Activated naive CD8-positive, alpha-beta T cell treated with anti-CD3 and anti-CD28 coated beads for 36 hours (primary cell): ENCODE measurements around the gene ADGRL3. TPM values are rescaled to one million over a fixed set of nuclear protein-coding genes. Genes with fewer than 3 reads are reported as not detected.

Experiments
- DNase-seq: peaks from one replicate; pipeline ENCODE4 v3.0.0; 2021
- H3K27ac Mint-ChIP-seq: one replicate; pipeline ENCODE4 v1.8.0; 2022; ENCODE audit warnings: mild to moderate bottlenecking, moderate library complexity, mixed read lengths
- H3K27me3 Mint-ChIP-seq: one replicate; pipeline ENCODE4 v1.8.0; 2022; ENCODE audit warnings: mild to moderate bottlenecking, mixed read lengths
- H3K36me3 Mint-ChIP-seq: one replicate; pipeline ENCODE4 v1.8.0; 2021; ENCODE audit warnings: mild to moderate bottlenecking, mixed read lengths
- H3K4me1 Mint-ChIP-seq: one replicate; pipeline ENCODE4 v1.8.0; 2021; ENCODE audit warnings: mixed read lengths
- H3K4me3 Mint-ChIP-seq: one replicate; pipeline ENCODE4 v1.8.0; 2022; ENCODE audit warnings: mild to moderate bottlenecking, moderate library complexity, mixed read lengths
- H3K9me3 Mint-ChIP-seq: one replicate; pipeline ENCODE4 v1.8.0; 2022; ENCODE audit warnings: mixed read lengths
- total RNA-seq, 2 experiments: library from RNA; stranded (reverse); gene quantifications; one replicate each; pipeline ENCODE4 v1.2.3, GENCODE V29; 2021

ADGRL3 gene
- total RNA-seq, 2 experiments from 2014 or later = not detected

GRCh38 chr4:62058571-62058970 lies 858.4 kb downstream of the ADGRL3 start:
- no peaks in the 10 kb centered on the region for H3K36me3 Mint-ChIP-seq
- no peak overlapping the region for H3K27ac Mint-ChIP-seq
- no peak overlapping the region for H3K4me3 Mint-ChIP-seq
- DNase-seq = no peak
- H3K27me3 Mint-ChIP-seq = no peaks in the 10 kb centered on the region
- peaks cover 6% of the 10 kb centered on the region for H3K9me3 Mint-ChIP-seq
- H3K4me1 Mint-ChIP-seq = no peaks in the 10 kb centered on the region

DNA sequence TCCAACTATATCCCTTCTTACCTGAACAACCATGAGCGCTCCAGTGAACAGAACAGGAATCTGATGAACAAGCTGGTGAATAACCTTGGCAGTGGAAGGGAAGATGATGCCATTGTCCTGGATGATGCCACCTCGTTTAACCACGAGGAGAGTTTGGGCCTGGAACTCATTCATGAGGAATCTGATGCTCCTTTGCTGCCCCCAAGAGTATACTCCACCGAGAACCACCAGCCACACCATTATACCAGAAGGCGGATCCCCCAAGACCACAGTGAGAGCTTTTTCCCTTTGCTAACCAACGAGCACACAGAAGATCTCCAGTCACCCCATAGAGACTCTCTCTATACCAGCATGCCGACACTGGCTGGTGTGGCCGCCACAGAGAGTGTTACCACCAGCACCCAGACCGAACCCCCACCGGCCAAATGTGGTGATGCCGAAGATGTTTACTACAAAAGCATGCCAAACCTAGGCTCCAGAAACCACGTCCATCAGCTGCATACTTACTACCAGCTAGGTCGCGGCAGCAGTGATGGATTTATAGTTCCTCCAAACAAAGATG lies 870.2 kb downstream of the ADGRL3 start:
- Mint-ChIP-seq H3K36me3 (no peaks in the 10 kb centered on the region), H3K27ac (no peak overlapping the region), H3K4me1 (no peaks in the 10 kb centered on the region), H3K27me3 (no peaks in the 10 kb centered on the region), H3K9me3 (peaks cover 9% of the 10 kb centered on the region), H3K4me3 (no peak overlapping the region)
- no peak for DNase-seq

DNA sequence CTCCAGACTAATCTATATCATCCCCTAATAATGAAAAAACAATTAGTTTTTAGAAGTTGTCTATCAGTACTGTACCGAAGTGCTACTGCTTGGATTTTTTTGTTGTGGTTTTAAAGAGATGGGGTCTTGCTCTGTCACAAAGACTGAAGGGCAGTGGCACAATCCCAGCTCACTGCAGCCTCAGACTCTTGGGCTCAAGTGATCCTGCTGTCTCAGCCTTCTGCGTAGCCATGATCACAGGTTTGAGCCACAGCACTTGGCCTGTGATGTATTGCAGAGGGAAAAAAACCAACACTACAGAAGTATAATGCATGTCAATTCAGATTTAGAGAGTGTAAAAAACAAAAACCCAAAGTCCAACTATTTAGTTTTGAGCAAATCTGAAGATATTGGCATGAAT lies 875.0 kb downstream of the ADGRL3 start:
- no peaks in the 10 kb centered on the region for H3K36me3 Mint-ChIP-seq
- H3K4me3 Mint-ChIP-seq = no peak overlapping the region
- H3K27ac Mint-ChIP-seq = no peak overlapping the region
- H3K27me3 Mint-ChIP-seq = no peaks in the 10 kb centered on the region
- no peak for DNase-seq
- H3K9me3 Mint-ChIP-seq = peaks cover 10% of the 10 kb centered on the region
- no peaks in the 10 kb centered on the region for H3K4me1 Mint-ChIP-seq

- Mint-ChIP-seq H3K27ac (no peak overlapping the region), H3K4me3 (no peak overlapping the region), H3K27me3 (no peaks in the 10 kb centered on the region), H3K36me3 (no peaks in the 10 kb centered on the region), H3K9me3 (peaks cover 7% of the 10 kb centered on the region), H3K4me1 (no peaks in the 10 kb centered on the region)
- no peak for DNase-seq
These were observed 875.4 kb downstream of the ADGRL3 start for GRCh38 chr4:62075521-62075920.

- DNase-seq = no peak
- Mint-ChIP-seq H3K36me3 (no peaks in the 10 kb centered on the region), H3K27ac (no peak overlapping the region), H3K27me3 (no peaks in the 10 kb centered on the region), H3K9me3 (peaks cover 4% of the 10 kb centered on the region), H3K4me1 (no peaks in the 10 kb centered on the region), H3K4me3 (no peak overlapping the region)
These were observed 877.3 kb downstream of the ADGRL3 start for GRCh38 chr4:62077406-62077805.

DNA sequence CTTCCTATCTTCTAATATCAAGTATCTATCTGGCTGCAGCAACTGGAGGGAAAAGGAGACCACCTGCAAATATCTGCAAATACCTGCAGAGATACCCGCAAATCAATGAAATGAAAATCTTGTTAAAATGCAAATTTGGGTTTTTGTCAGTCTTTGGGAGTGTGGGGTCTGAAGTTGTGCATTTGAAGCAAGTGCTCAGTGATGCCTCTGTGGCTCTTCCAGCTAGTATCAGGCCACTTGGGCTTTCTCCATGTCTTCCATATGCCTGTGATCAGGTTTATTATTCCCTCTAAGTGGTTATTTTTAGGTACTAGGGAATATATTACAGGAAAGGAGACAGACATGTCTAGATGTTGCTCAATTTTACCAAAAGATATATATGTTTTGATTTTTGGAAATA lies 880.3 kb downstream of the ADGRL3 start:
- Mint-ChIP-seq H3K4me1 (no peaks in the 10 kb centered on the region), H3K27ac (no peak overlapping the region), H3K36me3 (no peaks in the 10 kb centered on the region), H3K4me3 (no peak overlapping the region), H3K9me3 (peaks cover 4% of the 10 kb centered on the region), H3K27me3 (no peaks in the 10 kb centered on the region)
- no peak for DNase-seq

GRCh38 chr4:62087706-62088105 lies 887.6 kb downstream of the ADGRL3 start:
- Mint-ChIP-seq H3K27ac (no peak overlapping the region), H3K9me3 (peaks cover 13% of the 10 kb centered on the region), H3K4me1 (no peaks in the 10 kb centered on the region), H3K4me3 (no peak overlapping the region), H3K27me3 (no peaks in the 10 kb centered on the region), H3K36me3 (no peaks in the 10 kb centered on the region)
- no peak for DNase-seq

DNA sequence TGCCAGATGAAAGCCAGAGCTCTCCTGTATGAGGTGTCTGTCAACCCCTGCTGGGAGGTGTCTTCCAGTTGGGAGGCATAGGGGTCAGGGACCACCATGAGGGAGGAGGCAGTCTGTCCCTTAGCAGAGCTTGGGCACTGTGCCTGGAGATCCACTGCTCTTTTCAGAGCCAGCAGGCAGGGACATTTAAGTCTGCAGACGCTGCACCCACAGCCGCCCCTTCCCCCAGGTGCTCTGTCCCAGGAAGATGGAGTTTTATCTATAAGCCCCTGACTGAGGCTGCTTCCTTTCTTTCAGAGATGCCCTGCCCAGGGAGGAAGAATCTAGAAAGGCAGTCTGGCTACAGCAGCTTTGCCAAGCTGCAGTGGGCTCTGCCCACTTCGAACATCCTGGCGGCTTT lies 893.6 kb downstream of the ADGRL3 start:
- peaks cover 19% of the 10 kb centered on the region for H3K9me3 Mint-ChIP-seq
- no peaks in the 10 kb centered on the region for H3K27me3 Mint-ChIP-seq
- DNase-seq = no peak
- no peak overlapping the region for H3K27ac Mint-ChIP-seq
- no peaks in the 10 kb centered on the region for H3K4me1 Mint-ChIP-seq
- H3K4me3 Mint-ChIP-seq = no peak overlapping the region
- H3K36me3 Mint-ChIP-seq = no peaks in the 10 kb centered on the region

GRCh38 chr4:62096881-62097280 lies 896.8 kb downstream of the ADGRL3 start:
- H3K9me3 Mint-ChIP-seq = peaks cover 13% of the 10 kb centered on the region
- no peaks in the 10 kb centered on the region for H3K36me3 Mint-ChIP-seq
- no peak for DNase-seq
- H3K4me1 Mint-ChIP-seq = no peaks in the 10 kb centered on the region
- no peak overlapping the region for H3K4me3 Mint-ChIP-seq
- H3K27me3 Mint-ChIP-seq = no peaks in the 10 kb centered on the region
- H3K27ac Mint-ChIP-seq = no peak overlapping the region

GRCh38 chr4:62115216-62115615 lies 915.1 kb downstream of the ADGRL3 start:
- H3K36me3 Mint-ChIP-seq = no peaks in the 10 kb centered on the region
- DNase-seq = no peak
- no peaks in the 10 kb centered on the region for H3K27me3 Mint-ChIP-seq
- H3K4me3 Mint-ChIP-seq = no peak overlapping the region
- H3K9me3 Mint-ChIP-seq = peaks cover 2% of the 10 kb centered on the region
- no peaks in the 10 kb centered on the region for H3K4me1 Mint-ChIP-seq
- no peak overlapping the region for H3K27ac Mint-ChIP-seq

DNA sequence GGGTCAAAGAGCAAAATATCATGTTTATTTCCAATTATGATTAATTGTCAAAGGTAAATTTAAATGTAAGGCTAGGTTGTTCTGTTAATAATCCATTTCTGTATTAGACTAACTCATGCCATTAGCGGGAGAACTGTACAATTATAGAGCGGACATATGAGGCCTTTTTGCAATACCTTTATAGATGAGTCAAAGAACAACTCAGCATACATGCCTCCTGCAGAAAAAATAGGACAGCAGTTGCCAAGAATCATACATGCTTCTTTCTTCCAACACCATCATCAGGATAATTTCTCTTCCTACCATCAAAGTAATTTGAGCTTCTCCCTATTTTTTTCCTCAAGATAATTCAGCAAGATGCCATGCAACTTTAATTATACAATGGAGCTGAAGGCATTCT lies 917.8 kb downstream of the ADGRL3 start:
- Mint-ChIP-seq H3K9me3 (peaks cover 4% of the 10 kb centered on the region), H3K36me3 (no peaks in the 10 kb centered on the region), H3K27ac (no peak overlapping the region), H3K27me3 (no peaks in the 10 kb centered on the region), H3K4me1 (no peaks in the 10 kb centered on the region), H3K4me3 (no peak overlapping the region)
- DNase-seq = no peak

DNA sequence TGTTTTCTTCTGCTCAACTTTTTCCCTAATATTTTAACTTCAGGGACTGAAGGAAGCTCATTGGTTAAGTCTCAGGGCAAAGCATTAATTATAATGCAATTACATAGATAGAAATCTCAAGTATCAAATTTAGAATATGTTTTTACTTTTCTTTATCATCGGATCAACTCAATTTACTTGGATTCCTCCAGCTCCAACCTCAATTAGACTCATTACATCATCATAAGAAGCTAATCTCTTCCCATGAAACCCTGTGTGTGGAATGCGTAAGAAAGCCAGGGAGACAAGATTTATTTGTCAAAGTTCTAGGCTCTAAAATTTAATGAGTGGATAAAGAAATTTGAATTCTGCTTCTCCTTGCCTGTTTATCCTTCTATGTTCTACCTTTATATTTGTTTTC lies 918.4 kb downstream of the ADGRL3 start:
- H3K27me3 Mint-ChIP-seq = no peaks in the 10 kb centered on the region

GRCh38 chr4:62119195-62119594 lies 919.1 kb downstream of the ADGRL3 start:
- no peak overlapping the region for H3K4me3 Mint-ChIP-seq
- no peak overlapping the region for H3K27ac Mint-ChIP-seq
- no peak for DNase-seq
- H3K27me3 Mint-ChIP-seq = no peaks in the 10 kb centered on the region
- H3K36me3 Mint-ChIP-seq = no peaks in the 10 kb centered on the region
- H3K4me1 Mint-ChIP-seq = no peaks in the 10 kb centered on the region
- peaks cover 7% of the 10 kb centered on the region for H3K9me3 Mint-ChIP-seq

More for the DNA sequence above, 918.4 kb downstream of the ADGRL3 start:
- Mint-ChIP-seq H3K27ac (no peak overlapping the region), H3K4me3 (no peak overlapping the region), H3K4me1 (no peaks in the 10 kb centered on the region), H3K36me3 (no peaks in the 10 kb centered on the region), H3K9me3 (peaks cover 5% of the 10 kb centered on the region)
- no peak for DNase-seq

DNA sequence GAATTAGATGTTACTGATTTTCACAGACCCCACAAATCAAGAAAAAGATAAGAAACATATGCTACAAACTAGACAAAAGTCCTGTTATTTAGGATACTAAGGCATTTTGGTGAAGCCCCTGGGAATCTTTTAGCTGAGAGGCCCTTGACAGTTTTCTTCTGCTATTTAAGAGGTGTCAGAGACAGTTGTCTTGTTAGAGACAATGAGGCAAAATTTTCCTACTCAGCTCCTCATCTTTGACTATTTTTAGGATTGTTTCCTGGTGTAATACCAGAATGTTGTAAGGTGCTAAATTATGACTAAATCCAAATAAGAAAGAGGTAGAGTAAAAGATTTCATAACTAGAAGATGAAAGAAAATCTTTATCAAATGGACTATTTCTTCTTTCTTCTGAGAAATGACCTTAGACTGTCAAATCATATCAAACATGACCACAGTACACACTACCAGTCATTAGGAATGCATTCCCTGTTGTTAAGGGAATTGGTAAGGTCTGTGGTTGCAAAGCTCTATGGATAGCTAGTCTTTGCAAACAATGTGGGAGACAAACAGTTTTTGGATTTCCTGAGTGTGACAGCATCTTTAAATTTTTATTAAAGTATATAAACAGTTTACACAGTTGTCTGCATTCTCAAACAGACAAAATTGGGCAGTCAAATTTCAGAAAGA lies 926.1 kb downstream of the ADGRL3 start:
- Mint-ChIP-seq H3K4me3 (no peak overlapping the region), H3K27me3 (no peaks in the 10 kb centered on the region), H3K36me3 (no peaks in the 10 kb centered on the region), H3K9me3 (peaks cover 7% of the 10 kb centered on the region), H3K4me1 (no peaks in the 10 kb centered on the region), H3K27ac (no peak overlapping the region)
- DNase-seq = no peak
